ENCODE results near the gene KCNMA1. TPM values are rescaled to one million over a fixed set of nuclear protein-coding genes. Genes with fewer than 3 reads are reported as not detected.

Gene KCNMA1
- total RNA-seq, 1 experiment from 2014 or later = 0.49 TPM

- POLR2A ChIA-PET = no interaction called here
- ATAC-seq (no peak), DNase-seq (ENCODE audit: low read depth, low spot score) (no peak)
- no peak overlapping the region for H3K27ac ChIP-seq (ENCODE audit: low read depth, low read length)
- H2AFZ ChIP-seq (ENCODE audit: low read depth, low read length, poor library complexity, severe bottlenecking) = no peak overlapping the region
- H4K20me1 ChIP-seq (ENCODE audit: insufficient read depth) = no peaks in the 10 kb centered on the region
- H3K9me2 ChIP-seq (ENCODE audit: insufficient read depth) = no peaks in the 10 kb centered on the region
- H3K9me3 ChIP-seq (ENCODE audit: control insufficient read depth in 1 of 2, insufficient read depth in 1 of 2, low read depth in 1 of 2, low read length in 2 of 2) = no peaks in the 10 kb centered on the region
- BruUV-seq (replicated peaks) = no TSS peak
- no peak overlapping the region for H3K4me2 ChIP-seq (ENCODE audit: low read length)
- TF ChIP-seq POLR2AphosphoS5 (IDR thresholded peaks at IDR 0.05; ENCODE audit: low read depth, low read length) (no peak), SRF (IDR thresholded peaks at IDR 0.05; ENCODE audit: low read depth) (no peak), SP1 (IDR thresholded peaks at IDR 0.05; ENCODE audit: low read depth) (no peak), CTCF (IDR thresholded peaks at IDR 0.05 in 2 of 3, conservative IDR thresholded peaks at IDR 0.05 in 1 of 3; ENCODE audit: borderline replicate concordance in 1 of 3, insufficient read depth in 1 of 3, low read depth in 2 of 3, low read length in 2 of 3) (no peak), JUND (IDR thresholded peaks at IDR 0.05) (no peak), REST (IDR thresholded peaks at IDR 0.05; ENCODE audit: low read depth) (no peak), ZBTB33 (IDR thresholded peaks at IDR 0.05; ENCODE audit: extremely low read depth, insufficient replicate concordance, low read length) (no peak), ZNF274 (IDR thresholded peaks at IDR 0.05; ENCODE audit: low read depth, low read length) (no peak), ELF1 (IDR thresholded peaks at IDR 0.05; ENCODE audit: borderline replicate concordance, low read depth) (no peak), CBX3 (IDR thresholded peaks at IDR 0.05; ENCODE audit: low read depth) (no peak), EZH2 (IDR thresholded peaks at IDR 0.05) (no peak), FOSL1 (IDR thresholded peaks at IDR 0.05; ENCODE audit: low read depth) (no peak), ATF3 (IDR thresholded peaks at IDR 0.05) (no peak), SIN3A (IDR thresholded peaks at IDR 0.05; ENCODE audit: low read depth) (no peak)
- H3K36me3 ChIP-seq (ENCODE audit: control insufficient read depth in 1 of 2, insufficient read depth in 2 of 2, low read length in 2 of 2) = no peaks in the 10 kb centered on the region
- no peak overlapping the region for H3K4me3 ChIP-seq (replicated peaks in 1 of 2; ENCODE audit: low read depth in 1 of 2, low read length in 2 of 2)
- no peaks in the 10 kb centered on the region for H3K79me2 ChIP-seq (ENCODE audit: insufficient read depth, low read length)
- intact Hi-C loops (cut with micrococcal nuclease) = no loop called here
- RAD21 ChIA-PET (ENCODE audit: low non-redundant PET in 1 of 2, low total read pairs in 2 of 2, uncharacterized antibody in 2 of 2, unreplicated experiment in 2 of 2) = no interaction called here
- H3K27me3 ChIP-seq (ENCODE audit: insufficient read depth, low read length) = peaks cover 58% of the 10 kb centered on the region
- no peaks in the 10 kb centered on the region for H3K4me1 ChIP-seq (ENCODE audit: control insufficient read depth in 1 of 2, insufficient read depth in 2 of 2, low read length in 2 of 2)
- CTCF ChIA-PET = interaction anchor here (1.0 kb wide), 1 partner anchor 8 kb away, joined by 3 read pairs; no protein-coding TSS in a partner anchor
- no peak overlapping the region for H3K9ac ChIP-seq (ENCODE audit: low read length)
These were observed 644.4 kb downstream of the KCNMA1 start for GRCh38 chr10:76993213-76993612.

Data from HCT116 (cell line).